ENCODE data around the gene TMEM266.
A peak's percentile ranks its signal among the peaks of the same experiment; 100 is the strongest.

TMEM266 gene

DNA sequence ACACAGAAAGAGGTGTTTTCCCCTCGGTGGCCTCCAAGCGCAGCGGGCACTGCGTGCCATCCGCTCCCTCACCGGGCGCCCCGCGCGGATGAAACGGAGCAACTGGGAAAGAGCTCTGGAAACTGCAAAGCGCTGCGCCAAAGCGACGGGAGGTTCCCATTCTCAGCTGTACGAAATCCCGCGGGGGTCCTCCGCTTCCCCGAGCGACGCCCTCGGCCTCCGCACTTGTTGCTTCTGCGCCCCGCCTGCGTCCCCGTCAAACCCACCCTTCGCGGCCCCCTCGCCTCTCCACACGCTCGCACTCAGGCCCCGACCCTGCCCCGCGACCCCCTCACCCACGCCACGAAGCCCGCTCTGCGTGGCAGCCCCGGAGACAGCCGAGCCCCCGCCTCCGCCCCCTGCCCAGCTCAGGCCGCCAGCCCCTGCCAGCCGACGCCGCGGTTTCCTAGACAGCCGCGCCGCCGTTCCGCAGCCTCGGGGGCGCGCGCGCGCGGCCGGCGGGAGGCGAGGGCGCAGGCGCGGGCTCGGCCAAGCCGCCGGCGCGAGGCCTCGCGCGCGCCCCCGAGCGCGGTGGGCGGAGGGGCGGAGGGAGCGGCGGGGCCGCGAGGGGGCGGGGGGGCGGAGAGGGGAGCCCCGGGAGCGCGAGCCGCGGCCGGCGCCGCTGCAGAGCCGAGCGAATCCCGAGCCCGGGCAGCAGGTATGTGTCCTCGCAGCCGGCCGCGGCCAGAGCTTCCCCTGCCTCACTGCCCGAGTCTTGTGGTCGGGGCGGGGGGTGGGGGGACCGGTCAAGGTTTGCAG lies at the start of gene TMEM266 (continued):
- no peak for TF ChIP-seq RBAK (tag by site-specific recombination; IDR thresholded peaks at IDR 0.05)
- TF ChIP-seq ZBTB48 (tag by site-specific recombination; IDR thresholded peaks at IDR 0.05) = peak; percentile 70; the same call in 1 of the 2 replicates
- TF ChIP-seq ZNF239 (tag by site-specific recombination; IDR thresholded peaks at IDR 0.05) = no peak
- TF ChIP-seq ZNF514 (tag by site-specific recombination; IDR thresholded peaks at IDR 0.05) = no peak
- no peak for TF ChIP-seq ZNF280D (tag by site-specific recombination; IDR thresholded peaks at IDR 0.05)
- TF ChIP-seq, protein P1, sequence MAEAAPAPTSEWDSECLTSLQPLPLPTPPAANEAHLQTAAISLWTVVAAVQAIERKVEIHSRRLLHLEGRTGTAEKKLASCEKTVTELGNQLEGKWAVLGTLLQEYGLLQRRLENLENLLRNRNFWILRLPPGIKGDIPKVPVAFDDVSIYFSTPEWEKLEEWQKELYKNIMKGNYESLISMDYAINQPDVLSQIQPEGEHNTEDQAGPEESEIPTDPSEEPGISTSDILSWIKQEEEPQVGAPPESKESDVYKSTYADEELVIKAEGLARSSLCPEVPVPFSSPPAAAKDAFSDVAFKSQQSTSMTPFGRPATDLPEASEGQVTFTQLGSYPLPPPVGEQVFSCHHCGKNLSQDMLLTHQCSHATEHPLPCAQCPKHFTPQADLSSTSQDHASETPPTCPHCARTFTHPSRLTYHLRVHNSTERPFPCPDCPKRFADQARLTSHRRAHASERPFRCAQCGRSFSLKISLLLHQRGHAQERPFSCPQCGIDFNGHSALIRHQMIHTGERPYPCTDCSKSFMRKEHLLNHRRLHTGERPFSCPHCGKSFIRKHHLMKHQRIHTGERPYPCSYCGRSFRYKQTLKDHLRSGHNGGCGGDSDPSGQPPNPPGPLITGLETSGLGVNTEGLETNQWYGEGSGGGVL (tag by site-specific recombination; IDR thresholded peaks at IDR 0.05) = no peak
- TF ChIP-seq ZNF658 (tag by site-specific recombination; IDR thresholded peaks at IDR 0.05) = no peak
- 0 out of 2 replicates have a peak, but pooled peaks have one; percentile 21 for TF ChIP-seq ZNF423 (tag by site-specific recombination; IDR thresholded peaks at IDR 0.05)
- no peak for TF ChIP-seq ZNF184 (tag by site-specific recombination; IDR thresholded peaks at IDR 0.05)
- TF ChIP-seq GLIS2 (tag by site-specific recombination; IDR thresholded peaks at IDR 0.05) = peak; percentile 93
- no peak; the same call in 1 of the 2 replicates for TF ChIP-seq PRDM4 (tag by site-specific recombination; IDR thresholded peaks at IDR 0.05)
- no peak for TF ChIP-seq ZNF324 (tag by site-specific recombination; IDR thresholded peaks at IDR 0.05)
- TF ChIP-seq, protein P2, sequence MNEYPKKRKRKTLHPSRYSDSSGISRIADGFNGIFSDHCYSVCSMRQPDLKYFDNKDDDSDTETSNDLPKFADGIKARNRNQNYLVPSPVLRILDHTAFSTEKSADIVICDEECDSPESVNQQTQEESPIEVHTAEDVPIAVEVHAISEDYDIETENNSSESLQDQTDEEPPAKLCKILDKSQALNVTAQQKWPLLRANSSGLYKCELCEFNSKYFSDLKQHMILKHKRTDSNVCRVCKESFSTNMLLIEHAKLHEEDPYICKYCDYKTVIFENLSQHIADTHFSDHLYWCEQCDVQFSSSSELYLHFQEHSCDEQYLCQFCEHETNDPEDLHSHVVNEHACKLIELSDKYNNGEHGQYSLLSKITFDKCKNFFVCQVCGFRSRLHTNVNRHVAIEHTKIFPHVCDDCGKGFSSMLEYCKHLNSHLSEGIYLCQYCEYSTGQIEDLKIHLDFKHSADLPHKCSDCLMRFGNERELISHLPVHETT (tag by site-specific recombination; IDR thresholded peaks at IDR 0.05) = no peak
- TF ChIP-seq SCRT2 (tag by site-specific recombination; IDR thresholded peaks at IDR 0.05) = peak; percentile 100
- peak; percentile 40 for TF ChIP-seq GLIS1 (tag by site-specific recombination; IDR thresholded peaks at IDR 0.05)
- no peak for TF ChIP-seq ZNF302 (tag by site-specific recombination; IDR thresholded peaks at IDR 0.05; ENCODE audit: low read depth)
- TF ChIP-seq, protein P3, sequence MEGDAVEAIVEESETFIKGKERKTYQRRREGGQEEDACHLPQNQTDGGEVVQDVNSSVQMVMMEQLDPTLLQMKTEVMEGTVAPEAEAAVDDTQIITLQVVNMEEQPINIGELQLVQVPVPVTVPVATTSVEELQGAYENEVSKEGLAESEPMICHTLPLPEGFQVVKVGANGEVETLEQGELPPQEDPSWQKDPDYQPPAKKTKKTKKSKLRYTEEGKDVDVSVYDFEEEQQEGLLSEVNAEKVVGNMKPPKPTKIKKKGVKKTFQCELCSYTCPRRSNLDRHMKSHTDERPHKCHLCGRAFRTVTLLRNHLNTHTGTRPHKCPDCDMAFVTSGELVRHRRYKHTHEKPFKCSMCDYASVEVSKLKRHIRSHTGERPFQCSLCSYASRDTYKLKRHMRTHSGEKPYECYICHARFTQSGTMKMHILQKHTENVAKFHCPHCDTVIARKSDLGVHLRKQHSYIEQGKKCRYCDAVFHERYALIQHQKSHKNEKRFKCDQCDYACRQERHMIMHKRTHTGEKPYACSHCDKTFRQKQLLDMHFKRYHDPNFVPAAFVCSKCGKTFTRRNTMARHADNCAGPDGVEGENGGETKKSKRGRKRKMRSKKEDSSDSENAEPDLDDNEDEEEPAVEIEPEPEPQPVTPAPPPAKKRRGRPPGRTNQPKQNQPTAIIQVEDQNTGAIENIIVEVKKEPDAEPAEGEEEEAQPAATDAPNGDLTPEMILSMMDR (tag by site-specific recombination; IDR thresholded peaks at IDR 0.05) = peak; percentile 87
- TF ChIP-seq ZNF660 (tag by site-specific recombination; IDR thresholded peaks at IDR 0.05) = no peak
- no peak for TF ChIP-seq ZNF518A (tag by site-specific recombination; conservative IDR thresholded peaks at IDR 0.05; ENCODE audit: low read depth)
- TF ChIP-seq ZNF830 (tag by site-specific recombination; IDR thresholded peaks at IDR 0.05; ENCODE audit: low read depth) = no peak
- no peak for TF ChIP-seq ZNF350 (tag by site-specific recombination; IDR thresholded peaks at IDR 0.05)
- no peak for TF ChIP-seq ZSCAN30 (tag by site-specific recombination; IDR thresholded peaks at IDR 0.05)
